GM18498 (cell line): Measurements from ENCODE around the gene TOX3.

Source experiments
- ATAC-seq: cut with Tn5 transposase; IDR thresholded peaks from one replicate; pipeline ENCODE4 v1.9.1; 2021; ENCODE audit warnings: mild to moderate bottlenecking, moderate library complexity; ENCODE audit not compliant: unreplicated experiment

TOX3 gene

DNA sequence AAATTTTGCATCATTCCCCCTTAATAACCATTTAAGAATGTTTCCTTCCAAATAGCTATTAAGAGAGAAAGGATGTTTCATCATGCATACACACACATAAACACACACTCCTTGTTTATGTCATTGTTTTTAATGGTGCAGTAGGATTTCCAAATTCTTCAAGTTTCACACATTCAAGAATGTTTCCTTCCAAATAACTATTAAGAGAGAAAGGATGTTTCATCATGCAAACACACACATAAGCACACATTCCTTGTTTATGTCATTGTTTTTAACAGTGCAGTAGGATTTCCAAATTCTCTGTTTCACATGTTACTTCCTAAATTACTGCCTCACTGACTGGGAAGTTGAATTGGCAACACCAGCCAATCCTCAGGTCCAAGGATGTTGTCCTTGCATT, 7.8 kb downstream of the TOX3 start:
- ATAC-seq, result no peak

DNA sequence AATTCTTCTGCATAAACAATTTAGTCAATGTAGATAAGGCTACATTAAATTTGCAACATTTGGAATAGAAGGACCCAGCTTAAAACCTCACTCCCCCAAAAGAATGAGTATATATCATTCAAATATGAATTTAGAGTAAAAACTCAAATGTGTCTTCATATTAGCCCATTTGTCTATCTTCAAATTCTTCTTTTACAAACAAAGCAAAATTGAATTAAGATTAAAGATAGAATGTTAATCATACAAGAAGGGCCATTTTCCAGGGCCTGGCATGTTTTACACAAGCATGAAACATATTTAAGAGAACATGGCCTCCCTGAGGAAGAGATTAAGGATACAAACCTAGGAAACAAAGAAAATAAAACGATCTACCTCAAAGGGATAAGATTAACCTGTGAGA, 8.4 kb downstream of the TOX3 start:
- ATAC-seq, result no peak

DNA sequence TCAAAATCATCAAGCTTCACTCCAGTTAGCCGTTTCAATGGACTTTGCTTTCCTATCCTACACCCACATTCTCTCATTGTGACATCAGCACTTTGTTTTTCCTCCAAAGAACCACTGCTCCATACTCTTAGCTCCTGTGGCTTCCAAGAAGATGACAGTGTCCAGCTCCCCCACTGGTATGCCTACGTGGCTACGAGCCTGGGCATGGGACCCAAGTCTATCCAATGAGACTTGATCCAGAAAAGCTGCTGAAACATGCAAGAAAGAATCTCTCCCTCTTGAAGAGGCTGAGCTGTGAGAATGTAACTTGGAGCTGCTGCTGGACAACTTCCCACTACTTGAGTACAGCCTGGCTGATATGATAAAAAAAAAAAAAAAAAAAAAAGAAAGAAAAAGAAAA, 9.4 kb downstream of the TOX3 start:
- no peak for ATAC-seq

DNA sequence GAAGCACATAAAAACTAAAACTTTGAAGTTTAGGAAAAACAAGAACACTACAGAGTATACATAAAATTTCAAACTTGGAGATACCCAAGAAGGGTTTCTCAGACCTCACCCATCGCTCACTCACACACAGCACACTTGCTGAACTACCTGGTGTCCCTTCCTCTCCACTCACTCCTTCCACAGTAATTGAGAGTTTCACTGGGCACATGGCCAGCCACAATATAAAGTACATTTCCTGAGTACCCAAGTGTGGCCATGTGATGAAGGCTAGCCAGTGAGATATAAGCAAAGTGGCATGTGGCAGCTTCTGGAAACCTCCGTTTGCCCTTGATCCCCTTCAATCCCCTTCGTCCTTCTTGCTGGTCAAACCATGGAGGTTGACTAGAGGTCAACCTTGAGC, 11.9 kb downstream of the TOX3 start:
- ATAC-seq, result no peak

DNA sequence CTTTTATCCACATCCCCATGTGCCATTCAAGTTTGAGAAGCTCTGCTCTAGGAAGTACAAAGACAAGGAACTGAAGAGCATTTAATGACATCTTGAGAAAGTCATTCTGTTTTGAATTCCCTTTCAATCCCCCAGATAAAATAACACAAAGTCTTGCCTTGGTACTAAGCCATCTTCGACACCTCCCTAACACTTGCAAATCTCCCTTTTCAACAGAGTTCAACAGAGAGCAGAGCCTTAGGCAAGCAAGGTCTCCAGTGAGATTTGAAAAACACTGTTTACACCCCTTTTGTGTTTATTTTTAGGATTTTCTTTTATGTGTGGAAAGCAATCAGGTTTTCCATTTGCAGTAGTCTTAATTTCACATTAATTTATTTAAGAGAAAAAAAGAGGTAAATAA, 13.6 kb downstream of the TOX3 start:
- no peak for ATAC-seq

DNA sequence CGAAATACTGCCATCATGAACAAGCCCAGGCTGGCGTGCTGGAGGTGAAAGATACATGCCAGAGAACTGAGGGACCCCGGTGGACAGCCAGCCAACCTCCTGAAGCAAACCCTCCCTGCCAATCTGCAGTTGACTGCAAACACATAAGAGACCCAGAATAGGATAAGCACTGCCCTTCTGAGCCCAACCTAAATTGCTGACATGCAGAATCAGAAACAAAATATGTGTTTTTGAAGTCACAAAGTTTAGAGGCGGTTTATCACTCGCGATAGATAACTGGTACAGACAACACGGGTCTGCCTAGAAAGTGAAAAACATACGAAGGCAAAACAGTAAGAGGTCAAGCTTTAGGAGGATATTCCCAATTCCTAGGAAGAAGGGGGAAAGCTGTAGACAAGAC, 14.6 kb downstream of the TOX3 start:
- ATAC-seq, result no peak

DNA sequence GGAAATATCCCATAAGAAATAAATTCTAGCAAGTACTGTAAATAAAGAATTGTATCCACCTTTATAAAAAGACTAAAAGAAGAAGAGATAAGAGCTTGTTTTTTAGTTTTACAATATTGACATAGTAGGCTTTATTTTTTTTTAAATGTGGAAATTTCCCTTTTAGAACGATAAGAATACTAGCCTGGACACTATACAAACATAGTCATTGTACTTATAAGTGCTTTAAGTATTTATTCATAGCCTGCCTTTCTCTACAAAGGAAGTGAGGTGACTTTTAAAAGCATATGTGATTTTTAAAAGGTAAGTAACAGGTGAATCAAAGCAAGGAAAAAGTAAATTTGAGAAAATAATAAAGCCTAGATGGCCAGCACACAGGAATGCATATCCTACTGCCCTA, 17.7 kb downstream of the TOX3 start:
- ATAC-seq, result no peak

DNA sequence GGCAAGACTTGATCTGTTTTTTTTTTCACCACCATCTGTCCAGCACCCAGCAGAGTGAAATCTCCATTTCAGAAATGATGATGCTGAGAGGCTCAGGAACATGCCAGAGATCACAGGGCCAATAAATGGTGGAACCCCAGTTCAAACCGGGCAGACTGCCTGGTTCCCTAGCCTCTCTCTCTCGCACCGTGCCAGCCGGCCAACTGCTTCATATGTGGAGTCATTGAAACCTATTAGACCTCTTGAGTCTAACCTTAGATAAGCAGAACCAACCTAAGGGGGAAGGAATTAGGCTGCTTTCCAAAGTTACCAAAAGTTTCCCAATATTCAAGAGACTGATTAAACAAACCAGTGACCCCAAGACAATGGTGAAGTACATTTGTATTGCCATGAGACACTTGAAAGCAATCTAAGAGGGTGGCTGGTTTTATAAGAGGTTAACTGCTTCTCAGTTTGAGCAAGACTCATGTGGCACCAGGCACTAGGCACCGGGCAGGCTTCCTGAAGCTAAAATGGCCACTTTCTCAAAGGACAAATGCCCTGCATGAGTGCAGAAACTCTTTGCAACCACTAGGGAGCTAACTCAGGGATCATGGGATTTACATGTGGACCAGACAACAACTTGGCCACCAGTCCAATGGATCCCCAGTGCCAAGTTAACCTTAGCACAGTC, 18.4 kb downstream of the TOX3 start:
- ATAC-seq, result no peak

DNA sequence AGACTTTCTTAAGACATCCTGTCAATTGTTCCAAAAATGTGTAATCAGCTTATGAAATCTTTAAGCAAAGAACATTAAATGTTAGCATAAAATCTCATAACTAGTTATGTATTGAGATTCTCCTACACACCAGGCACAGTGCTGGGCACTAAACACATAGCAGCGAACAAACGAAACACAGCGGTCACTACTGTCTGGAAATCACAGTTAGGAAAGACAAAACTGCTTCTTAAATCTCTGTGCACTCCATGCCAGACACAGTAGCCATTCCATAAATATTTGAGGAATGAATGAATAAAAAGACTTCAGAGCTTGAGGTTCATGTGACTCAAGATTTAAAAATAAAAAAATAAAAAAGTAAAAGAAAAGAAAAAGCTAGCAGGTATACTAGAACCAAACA, 20.1 kb downstream of the TOX3 start:
- no peak for ATAC-seq

DNA sequence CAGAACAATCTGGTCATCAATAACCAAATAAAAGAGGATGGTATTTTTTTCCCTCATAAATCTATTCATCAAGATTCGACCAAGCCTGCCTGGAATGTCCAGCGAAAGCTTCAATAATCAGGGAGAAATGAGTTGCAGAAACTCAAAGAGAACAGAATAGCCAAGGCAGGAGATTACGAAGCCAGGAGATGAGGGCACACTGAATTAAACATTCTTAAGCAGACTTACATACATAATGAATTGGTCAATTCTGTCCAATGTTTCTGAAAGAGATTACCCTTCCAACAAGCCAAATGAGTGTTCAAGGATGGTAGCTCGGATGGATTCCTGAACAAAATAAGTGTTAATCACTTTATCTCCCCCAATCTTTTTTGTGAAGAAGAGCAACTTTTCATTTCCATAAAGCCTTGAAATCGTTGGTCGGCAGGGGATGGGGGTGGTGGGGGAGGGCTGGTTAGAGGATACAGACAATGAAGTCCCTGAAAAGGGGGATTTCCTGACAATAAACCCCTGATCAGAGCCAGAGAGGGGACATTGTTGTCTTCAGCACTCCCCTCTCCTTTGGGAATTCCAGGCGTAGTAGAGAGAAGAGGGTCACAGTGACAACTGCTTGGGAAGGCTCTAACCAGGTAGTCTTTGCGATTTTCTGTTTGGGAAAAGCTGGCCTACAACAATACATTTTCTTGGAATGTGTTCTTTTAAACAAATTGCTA, 20.7 kb downstream of the TOX3 start:
- no peak for ATAC-seq

DNA sequence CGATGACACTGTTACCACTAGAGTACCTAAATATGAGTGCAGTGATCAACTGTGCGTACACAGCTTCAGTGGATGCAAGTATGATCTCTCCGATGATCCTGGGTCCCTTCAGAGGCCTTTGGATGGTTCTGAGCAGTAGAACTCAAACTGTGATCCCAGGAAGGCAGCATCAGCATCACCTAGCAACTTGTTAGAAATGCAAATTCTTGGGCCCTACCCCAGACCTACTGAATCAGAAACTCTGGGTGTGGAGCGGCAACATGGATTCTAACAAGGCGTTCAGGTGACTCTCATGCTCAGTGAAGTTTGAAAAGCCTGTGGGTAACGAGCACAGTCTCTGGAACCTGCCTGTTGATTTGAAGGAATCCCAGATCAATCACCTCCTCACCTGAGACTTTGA, 25.4 kb downstream of the TOX3 start:
- ATAC-seq, result no peak

DNA sequence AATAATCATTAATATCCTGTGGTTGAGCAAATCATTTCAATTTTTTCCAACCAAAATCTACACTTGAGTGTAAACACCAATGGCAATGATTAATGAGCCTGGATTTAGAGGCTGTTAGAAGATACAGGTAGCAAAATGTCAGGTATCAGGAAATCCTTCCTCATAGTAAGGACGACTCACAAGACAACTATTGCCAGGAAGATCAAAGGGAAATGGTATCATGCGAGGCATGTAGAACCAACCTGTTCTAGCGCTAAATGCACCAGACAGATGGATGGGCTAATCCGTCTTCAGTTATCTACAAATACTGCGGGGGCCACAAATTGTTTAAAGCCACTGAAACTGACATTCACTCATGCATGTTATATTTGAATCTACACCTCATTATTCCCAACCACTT, 28.1 kb downstream of the TOX3 start:
- ATAC-seq, result no peak

DNA sequence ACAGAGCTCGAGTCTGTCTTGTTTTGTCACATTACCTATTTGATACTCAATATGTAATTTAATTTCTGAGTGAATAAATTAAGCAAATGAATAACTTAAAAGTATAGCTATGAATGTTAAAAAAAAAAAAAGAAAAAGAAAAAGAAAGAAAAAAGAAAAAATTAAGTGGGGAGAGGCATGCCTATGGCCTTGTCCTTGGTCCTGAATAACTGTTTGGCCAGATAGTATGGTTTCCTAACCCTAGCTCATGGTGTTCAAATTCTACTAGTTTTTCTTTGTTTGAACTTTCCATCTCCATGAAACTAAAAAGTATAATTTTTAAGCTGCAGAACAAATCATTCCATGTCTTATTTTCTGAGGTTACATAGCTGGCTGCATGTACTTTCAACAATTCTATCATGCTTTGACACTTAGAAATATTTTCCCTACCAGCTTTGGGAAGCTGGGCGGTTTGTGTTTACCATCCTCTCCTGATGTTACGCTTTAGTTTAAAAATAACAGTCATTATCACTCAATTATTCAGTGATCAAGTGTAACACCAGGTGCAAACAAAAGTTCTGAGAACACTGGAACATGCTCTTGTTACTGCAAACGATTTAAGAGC, 31.8 kb downstream of the TOX3 start:
- ATAC-seq, result no peak

DNA sequence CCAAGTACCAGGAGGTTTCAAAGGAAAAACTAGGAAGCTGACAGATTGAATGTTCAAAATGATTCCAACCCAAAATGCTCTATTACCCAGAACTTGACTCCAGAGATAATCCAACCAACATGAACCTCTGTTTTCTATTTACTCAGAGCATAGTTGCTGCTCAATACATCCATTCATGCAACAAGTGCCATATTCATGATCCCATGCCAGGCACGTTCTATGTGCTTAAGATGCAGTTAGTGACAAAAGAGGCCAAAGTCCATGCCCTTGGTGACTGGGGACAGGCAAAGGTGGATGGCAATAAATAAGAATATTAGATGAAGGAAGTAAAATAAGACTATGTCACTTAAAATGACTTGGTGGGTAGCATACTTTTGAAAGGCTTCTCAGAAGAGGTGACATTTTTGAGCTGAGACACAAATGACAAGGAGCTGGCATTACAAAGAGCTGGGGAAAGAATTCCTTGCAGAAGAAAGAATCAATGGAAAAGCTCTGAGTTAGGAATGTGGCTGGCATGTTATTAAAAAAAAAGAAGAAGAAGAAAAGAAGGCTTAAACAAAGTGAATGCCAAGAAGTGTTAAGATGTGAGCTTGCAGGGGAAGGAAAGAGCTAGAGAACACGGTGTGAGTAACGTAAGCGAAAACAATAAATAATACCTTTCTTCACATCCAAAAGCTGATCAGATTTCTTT, 34.5 kb downstream of the TOX3 start:
- ATAC-seq, result no peak

DNA sequence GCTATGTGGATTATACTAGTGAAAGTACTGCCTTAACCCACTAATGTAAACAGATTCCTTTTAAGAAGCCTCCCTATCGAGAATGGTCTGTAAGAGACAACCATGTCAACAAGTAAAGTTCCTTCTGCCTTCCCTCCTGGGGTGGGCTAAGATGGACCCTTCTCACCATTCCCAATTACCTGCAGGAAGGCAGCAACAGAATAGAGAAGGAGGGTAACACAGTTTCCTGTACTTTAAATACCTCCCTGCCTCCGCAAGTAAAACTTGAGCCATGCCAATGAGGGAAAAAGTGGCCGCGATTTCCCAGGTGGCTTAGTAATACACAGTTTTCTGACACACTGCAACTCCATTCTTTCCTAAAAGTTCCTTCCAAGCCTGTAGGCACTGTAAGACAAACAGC, 45.2 kb downstream of the TOX3 start:
- ATAC-seq, result no peak

DNA sequence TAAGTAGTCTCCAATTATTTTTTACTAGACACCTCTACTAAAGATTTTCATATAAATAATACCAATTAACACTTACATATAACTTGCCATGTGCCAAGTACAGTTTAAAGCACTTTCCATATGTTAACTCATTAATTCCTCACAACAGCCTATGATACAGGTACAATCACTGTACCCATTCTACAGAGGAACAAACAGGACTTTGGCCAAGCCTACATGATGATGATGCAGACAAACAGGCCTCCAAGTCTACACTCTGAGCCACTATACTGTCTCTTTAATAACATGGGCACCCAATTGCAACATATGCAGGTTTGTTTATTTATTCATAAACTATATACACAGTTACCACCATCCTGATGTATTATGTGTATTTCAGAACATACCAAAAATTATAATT, 46.0 kb downstream of the TOX3 start:
- no peak for ATAC-seq

DNA sequence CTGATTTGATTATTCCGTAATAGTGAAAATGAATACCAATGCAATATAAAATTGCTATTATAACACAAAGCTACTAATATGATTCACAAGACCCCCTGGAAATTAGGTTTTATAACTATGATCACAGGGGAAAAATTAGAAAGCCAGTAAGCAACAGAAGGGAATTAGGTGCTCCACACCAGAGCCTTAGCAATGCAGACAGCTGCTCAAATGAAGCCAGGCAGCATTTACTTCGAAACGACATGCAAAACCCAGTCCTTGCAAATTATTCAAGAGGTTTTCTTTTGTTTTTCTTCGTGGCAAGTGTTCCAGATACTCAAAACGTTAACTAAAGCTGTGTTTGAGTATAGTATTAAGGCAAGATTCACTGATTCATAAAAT, 47.9 kb downstream of the TOX3 start:
- ATAC-seq, result no peak

DNA sequence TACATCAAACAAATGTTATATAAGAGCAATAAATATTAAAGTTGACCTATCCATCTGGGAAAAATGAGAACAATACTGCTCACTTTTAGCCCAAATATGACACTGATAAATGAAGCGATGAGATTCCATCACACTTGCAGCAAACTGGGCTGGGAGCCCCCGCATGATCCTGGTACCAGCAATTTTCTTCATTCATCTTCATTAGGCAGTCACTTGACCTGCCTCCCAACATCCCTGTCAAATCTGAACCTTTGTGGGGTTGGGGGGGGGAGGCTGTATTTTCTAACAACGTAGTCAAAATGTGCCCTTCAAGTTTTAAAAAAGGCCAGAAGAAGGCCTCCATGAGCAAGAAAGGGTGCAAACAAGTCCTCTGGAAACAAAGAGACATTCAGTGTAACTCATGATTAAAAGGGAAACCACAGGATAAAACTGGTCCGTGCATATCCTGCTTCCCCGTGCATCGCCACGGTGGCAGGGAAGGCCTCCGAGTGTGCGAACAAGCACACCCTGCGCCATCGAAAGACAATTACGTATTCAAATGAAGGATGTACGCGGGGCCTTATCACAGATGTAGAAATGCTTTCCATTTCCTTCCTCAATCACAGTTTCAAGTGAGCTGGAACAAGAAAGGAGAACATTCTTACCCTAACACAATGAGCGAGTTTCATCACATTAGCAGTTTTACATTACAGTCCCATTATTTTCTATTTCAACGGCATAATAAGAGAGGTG, 48.4 kb downstream of the TOX3 start:
- no peak for ATAC-seq

DNA sequence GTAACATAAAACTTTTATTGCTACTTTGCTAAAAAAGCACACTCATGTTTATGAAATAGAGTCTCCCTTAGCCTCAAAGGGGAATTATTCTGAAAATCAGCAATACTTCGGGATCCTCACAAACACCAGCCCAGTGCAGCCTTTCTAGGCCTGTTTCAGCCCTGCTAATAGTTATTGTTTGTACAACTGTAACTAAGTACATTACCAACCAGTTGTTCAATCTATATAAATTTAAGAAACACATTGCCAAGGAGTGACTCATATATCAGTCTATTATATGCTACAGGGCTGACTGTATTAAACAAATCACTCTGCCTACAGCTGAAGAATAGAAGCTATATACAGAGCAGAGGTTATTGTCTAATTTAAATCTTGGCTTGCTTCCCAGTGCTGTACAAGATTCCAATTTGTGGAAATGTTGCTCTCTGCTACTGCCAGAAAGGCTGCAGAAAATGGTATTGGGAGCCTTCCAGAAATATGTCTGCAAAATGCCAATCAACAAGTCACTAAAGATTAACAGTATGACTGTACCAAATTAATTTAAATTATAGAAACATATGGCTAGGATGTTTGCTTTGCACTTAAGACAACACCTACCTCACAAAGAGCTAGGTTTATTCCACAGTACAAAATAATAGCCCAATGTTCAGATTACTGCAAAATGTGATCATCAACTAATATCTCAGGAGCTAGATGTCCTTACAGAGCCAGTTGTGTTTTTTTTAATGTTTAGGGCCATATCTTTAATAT, 49.7 kb downstream of the TOX3 start:
- no peak for ATAC-seq

DNA sequence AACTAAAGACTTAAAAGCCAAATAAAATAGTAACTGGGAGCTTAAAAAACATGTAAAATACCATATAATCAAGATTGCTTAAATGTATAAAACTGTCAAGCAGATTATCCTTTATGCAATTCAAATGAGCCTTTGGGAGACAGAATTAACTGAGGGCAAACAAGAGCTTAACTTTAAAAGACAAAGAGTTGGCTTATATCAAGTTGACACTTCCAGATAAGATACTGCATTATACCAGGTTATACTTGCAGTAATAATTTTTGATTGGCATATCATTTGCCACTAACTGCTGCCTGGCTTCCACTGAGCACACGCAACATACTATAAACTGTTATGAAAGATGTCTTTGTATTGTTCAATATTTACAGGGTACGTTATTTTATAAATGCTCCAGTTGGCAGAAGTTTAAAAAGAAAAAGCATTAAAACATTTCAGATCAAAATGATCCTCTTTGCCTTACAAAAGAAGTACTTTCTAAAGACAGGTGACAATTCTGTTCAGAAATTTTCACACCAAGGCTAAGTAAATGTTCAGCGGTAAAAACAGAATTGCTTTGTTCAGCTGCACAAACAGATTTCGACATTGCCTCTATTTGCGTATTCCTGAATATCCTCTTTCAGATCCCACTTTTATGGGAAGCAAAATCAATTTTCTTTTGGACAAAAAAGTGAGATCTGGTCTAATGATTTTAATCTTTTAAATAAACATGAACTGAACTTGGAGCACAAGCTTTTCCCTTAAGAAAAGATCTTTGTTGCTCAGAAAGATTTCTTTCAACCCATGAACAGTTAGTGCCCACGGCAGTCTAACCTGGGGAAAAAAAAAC, 50.7 kb downstream of the TOX3 start:
- no peak for ATAC-seq
